ENCODE data around the gene RAP2B.
A peak's percentile ranks its signal among the peaks of the same experiment; 100 is the strongest.

RAP2B gene

DNA sequence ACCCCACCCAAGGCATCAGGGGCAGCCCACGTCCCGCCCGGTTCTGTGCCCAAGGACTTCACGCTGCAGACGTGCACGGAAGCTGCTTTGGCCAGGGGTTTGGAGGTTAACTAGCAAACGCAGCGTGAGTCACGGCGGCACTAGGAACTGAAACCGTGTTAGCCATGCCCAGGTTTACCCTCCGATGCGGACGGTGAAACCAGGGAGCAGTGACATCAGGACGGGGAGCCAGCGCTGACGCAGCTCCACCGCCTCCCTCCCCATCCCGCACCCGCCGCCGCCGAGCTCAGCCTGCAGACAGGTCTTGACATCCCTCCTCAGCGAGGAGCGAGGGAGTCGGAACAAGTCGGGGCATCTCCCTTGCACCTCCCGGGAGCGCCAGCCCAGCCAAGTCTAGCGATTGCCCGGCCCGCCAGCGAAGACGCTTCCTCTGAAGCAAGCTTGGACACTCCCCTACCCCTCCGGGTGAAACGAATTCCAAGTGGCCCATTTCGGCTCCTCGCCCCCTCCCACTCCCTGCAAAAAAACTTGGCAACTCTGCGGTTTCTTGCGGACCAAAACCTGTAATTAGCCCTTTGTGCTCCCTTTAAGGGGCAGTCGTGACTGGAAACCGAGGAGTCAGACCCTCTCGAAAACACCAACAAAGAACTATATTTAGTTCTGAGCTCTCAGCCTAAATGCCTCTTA, 1.4 kb upstream of the RAP2B start:
- TF ChIP-seq, protein P1, sequence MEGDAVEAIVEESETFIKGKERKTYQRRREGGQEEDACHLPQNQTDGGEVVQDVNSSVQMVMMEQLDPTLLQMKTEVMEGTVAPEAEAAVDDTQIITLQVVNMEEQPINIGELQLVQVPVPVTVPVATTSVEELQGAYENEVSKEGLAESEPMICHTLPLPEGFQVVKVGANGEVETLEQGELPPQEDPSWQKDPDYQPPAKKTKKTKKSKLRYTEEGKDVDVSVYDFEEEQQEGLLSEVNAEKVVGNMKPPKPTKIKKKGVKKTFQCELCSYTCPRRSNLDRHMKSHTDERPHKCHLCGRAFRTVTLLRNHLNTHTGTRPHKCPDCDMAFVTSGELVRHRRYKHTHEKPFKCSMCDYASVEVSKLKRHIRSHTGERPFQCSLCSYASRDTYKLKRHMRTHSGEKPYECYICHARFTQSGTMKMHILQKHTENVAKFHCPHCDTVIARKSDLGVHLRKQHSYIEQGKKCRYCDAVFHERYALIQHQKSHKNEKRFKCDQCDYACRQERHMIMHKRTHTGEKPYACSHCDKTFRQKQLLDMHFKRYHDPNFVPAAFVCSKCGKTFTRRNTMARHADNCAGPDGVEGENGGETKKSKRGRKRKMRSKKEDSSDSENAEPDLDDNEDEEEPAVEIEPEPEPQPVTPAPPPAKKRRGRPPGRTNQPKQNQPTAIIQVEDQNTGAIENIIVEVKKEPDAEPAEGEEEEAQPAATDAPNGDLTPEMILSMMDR (IDR thresholded peaks at IDR 0.05; ENCODE audit: low read depth, low read length): no peak
- peak overlapping the region; percentile 68 for H3K4me3 ChIP-seq (ENCODE audit: low read depth, low read length)

DNA sequence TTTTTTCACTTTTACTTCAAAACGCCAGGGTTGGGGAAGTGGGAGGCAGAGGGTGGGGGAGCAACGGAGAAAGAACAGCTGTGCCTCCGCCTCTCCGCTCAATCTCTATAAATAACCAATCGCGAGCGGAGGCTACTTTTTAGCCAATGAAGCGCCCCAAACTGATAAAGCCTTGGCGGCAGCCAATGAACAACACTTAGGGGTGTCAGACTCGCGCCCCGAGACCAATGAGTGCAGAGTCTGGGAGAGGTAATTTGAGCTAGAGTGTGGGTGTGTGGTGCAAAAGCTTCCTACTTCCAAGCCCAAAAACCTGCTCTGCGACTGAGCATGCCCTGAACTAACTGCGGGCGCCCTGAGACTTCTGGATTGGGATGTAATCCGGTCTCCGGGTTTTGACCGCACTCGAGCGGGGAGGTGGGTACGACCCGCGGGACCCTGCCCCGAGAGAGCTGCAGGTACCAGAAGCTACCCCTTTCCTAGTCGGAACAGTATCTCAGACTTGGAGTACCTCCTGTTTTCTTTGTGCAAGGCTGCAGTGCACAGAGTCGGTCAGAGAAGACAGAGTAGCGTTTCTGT, 800 bp upstream of the RAP2B start:
- peak overlapping the region; percentile 90 for H3K4me3 ChIP-seq (ENCODE audit: low read depth, low read length)
- TF ChIP-seq, protein P1 (IDR thresholded peaks at IDR 0.05; ENCODE audit: low read depth, low read length): no peak

DNA sequence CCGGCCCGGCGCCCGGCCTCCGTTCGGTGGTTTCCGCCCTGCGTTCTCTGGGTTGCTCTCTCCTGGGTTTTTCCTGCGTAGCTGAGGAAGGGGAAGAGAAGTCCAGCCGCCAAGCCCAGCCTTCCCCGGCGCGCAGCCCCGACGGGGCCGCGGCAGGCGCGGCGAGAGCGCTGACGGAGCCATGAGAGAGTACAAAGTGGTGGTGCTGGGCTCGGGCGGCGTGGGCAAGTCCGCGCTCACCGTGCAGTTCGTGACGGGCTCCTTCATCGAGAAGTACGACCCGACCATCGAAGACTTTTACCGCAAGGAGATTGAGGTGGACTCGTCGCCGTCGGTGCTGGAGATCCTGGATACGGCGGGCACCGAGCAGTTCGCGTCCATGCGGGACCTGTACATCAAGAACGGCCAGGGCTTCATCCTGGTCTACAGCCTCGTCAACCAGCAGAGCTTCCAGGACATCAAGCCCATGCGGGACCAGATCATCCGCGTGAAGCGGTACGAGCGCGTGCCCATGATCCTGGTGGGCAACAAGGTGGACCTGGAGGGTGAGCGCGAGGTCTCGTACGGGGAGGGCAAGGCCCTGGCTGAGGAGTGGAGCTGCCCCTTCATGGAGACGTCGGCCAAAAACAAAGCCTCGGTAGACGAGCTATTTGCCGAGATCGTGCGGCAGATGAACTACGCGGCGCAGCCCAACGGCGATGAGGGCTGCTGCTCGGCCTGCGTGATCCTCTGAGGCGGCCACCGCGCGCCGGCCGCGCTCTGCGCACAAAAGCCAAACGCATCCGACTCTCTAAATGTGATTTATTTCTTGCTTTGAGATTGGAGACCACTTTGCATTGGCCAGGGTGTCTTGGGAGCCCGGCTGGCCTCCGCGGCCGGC, 727 bp downstream of the RAP2B start:
- peak overlapping the region; percentile 90 for H3K4me3 ChIP-seq (ENCODE audit: low read depth, low read length)
- TF ChIP-seq, protein P1 (IDR thresholded peaks at IDR 0.05; ENCODE audit: low read depth, low read length): no peak

DNA sequence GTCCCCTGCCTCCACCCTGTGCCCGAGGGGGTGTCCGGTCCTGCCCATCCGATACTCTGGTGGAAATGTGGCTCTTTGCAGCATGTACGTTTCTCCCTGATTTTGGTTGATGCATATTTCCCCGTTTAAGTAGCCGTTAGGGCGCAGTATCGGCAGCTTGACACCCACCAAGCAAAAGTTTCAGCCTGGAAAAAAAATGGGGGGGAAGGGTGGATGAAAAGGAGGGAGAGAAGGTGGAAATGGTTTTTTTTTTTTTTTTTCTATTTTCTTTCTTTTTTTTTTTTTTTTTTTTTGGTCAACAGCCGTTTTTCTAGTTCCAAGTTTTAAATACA, 1.3 kb downstream of the RAP2B start:
- TF ChIP-seq, protein P1 (IDR thresholded peaks at IDR 0.05; ENCODE audit: low read depth, low read length): no peak
- peak overlapping the region; percentile 90 for H3K4me3 ChIP-seq (ENCODE audit: low read depth, low read length)

DNA sequence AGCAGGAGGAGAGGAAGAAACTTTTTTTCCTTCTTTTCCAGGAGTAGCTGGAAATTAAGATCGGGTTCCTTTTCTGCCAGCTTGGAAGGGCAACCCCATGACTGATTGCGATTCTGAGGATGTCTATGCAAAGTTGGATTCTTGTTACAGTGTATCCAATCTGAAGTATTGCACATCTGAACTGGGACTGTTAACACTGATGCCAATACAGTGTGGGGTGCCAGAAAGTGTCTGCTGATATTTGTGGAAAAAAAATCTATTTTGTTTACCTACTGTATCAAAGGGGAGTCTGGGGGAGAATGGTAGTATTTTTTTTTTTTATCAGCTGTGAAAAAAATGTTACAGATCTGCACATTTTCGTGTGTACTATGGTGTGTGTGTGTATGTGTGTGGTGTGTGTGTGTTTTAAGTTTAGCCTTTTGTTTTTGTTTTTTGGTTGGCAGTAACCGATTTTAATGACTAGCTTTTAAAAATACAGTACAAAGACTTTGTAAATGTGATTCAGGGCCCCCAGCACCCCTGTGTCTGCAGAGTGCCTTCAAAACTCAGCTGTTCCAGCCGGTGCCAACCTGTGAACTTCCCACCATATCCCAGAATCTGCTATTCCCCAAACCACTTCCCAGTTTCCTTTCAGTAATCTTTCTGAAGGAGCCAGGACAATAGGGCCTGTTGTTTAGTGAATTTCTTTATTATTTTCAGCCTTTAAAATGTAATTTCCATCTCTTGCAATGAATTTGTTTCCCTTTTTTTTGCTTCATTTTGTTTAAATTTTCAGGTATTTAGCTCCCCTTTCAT, 1.9 kb downstream of the RAP2B start:
- H3K4me3 ChIP-seq (ENCODE audit: low read depth, low read length): peak overlapping the region; percentile 90
- TF ChIP-seq, protein P1 (IDR thresholded peaks at IDR 0.05; ENCODE audit: low read depth, low read length): no peak

DNA sequence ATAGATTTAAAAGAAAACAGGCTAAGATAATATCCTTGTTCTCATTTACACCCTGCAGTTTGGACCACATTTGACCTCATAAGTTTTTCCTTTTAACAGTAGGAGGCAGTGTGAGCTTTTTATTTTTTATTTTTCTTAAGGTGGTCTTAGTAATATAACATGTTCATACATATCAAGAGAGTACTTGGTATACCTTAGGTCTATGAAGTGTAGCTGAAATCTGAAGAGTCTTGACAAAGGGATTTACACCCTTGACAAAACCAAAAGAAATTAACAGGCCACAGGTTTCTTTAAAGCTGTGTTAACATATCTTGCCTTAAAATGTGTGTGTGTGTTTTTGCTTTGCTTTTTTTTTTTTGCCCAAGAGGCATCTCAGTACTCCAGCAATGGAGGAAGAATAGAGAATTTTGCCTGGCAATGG, 3.2 kb downstream of the RAP2B start:
- TF ChIP-seq, protein P1 (IDR thresholded peaks at IDR 0.05; ENCODE audit: low read depth, low read length): no peak
- H3K4me3 ChIP-seq (ENCODE audit: low read depth, low read length): peak overlapping the region; percentile 90

All from WI38 (cell line).